ENCODE data around the gene ABI3BP.
"Not testable (repeated sequence)": the region's sequence is repeated elsewhere in the genome, so short reads cannot be mapped to it uniquely, and the experiment has no call there.

ABI3BP gene

GRCh38 chr3:100978011-100978659 lies 15.1 kb downstream of the ABI3BP start:
- DNase-seq = no peak

GRCh38 chr3:100976611-100977010 lies 16.6 kb downstream of the ABI3BP start:
- DNase-seq = no peak

- DNase-seq = no peak
Measured at GRCh38 chr3:100975714-100976113, 17.5 kb downstream of the ABI3BP start.

- DNase-seq = no peak
Measured at GRCh38 chr3:100973594-100973993, 19.6 kb downstream of the ABI3BP start.

- DNase-seq = no peak
Measured at GRCh38 chr3:100972867-100973266, 20.4 kb downstream of the ABI3BP start.

- DNase-seq = no peak
Measured at GRCh38 chr3:100972301-100972844, 20.8 kb downstream of the ABI3BP start.

GRCh38 chr3:100971798-100972197 lies 21.4 kb downstream of the ABI3BP start:
- DNase-seq = no peak

GRCh38 chr3:100970477-100970990 lies 22.7 kb downstream of the ABI3BP start:
- no peak for DNase-seq

GRCh38 chr3:100968932-100969906 lies 24.0 kb downstream of the ABI3BP start:
- no peak for DNase-seq

- DNase-seq = no peak
Measured at GRCh38 chr3:100966807-100967206, 26.4 kb downstream of the ABI3BP start.

GRCh38 chr3:100966049-100966491 lies 27.2 kb downstream of the ABI3BP start:
- DNase-seq = no peak

- no peak for DNase-seq
Measured at GRCh38 chr3:100963041-100963440, 30.2 kb downstream of the ABI3BP start.

- DNase-seq = no peak
Measured at GRCh38 chr3:100957261-100957986, 35.8 kb downstream of the ABI3BP start.

- DNase-seq = no peak
Measured at GRCh38 chr3:100956276-100956675, 36.9 kb downstream of the ABI3BP start.

- DNase-seq = no peak
Measured at GRCh38 chr3:100954990-100955389, 38.2 kb downstream of the ABI3BP start.

- DNase-seq = no peak
Measured at GRCh38 chr3:100954199-100954935, 38.9 kb downstream of the ABI3BP start.

- no peak for DNase-seq
Measured at GRCh38 chr3:100953103-100953502, 40.1 kb downstream of the ABI3BP start.

GRCh38 chr3:100947119-100947518 lies 46.1 kb downstream of the ABI3BP start:
- DNase-seq = no peak

GRCh38 chr3:100946096-100946495 lies 47.1 kb downstream of the ABI3BP start:
- not testable (repeated sequence) for DNase-seq

GRCh38 chr3:100941451-100941850 lies 51.8 kb downstream of the ABI3BP start:
- no peak for DNase-seq

- no peak for DNase-seq
Measured at GRCh38 chr3:100941041-100941440, 52.2 kb downstream of the ABI3BP start.

GRCh38 chr3:100936931-100937330 lies 56.3 kb downstream of the ABI3BP start:
- DNase-seq = no peak

Measured in central memory CD4-positive, alpha-beta T cell (primary cell).